Hematopoietic multipotent progenitor cell treated with erythropoietin and hydrocortisone succinate and interleukin-3 and kit ligand, for 17 days (in vitro differentiated cells): ENCODE measurements around the gene BRPF3.

Experiments
- DNase-seq: peaks from one replicate; pipeline ENCODE4 v3.0.0-alpha.2; 2015; ENCODE audit warnings: low spot score

The BRPF3 gene

DNA sequence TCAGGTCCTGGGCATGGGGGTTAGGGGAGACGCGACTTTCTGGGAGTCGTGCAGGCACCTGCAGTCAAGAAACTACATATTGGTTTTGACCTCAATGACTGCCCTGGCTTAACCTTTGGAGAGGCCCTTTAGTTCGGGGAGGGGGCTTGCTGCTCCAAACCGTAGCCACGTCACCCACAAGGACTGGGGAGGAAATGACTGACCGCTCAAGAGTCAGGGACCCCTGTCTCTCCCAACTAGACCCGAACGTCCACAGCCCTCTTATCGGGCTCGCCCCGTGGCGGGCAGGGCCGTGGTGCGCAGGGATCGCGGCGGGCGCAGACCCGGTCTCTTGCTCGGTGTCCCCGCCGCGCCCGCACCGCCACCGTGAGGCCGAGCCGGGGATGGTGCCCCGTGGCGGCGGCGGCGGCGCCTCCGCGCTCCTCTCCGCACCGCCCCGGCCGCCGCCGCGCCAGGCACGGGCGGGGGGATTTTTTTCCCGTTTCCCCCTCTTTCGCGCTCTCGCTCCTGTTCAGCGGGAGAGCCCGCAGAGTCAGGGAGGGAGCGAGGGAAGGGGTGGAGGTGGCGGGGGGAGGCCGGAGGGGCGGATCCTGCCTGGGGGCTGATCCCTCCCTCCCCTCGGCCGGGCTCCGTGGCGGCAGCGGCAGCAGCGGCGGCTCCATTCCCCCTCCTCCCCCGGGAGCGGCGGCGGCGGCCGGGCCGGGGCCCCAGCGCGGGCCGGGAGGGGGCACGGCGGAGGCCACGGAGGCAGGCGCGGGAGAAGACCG lies at the start of gene BRPF3:
BRPF3 (plus strand) TSS at position 632 of the 767 bp plus-strand sequence. CDS start 3,579 bp downstream, outside the sequence.
- DNase-seq = peak; percentile 79

GRCh38 chr6:36147294-36147693 lies 49.2 kb upstream of the BRPF3 start:
- DNase-seq = no peak

- no peak for DNase-seq
Observed at GRCh38 chr6:36149476-36149875, 47.1 kb upstream of the BRPF3 start.

DNA sequence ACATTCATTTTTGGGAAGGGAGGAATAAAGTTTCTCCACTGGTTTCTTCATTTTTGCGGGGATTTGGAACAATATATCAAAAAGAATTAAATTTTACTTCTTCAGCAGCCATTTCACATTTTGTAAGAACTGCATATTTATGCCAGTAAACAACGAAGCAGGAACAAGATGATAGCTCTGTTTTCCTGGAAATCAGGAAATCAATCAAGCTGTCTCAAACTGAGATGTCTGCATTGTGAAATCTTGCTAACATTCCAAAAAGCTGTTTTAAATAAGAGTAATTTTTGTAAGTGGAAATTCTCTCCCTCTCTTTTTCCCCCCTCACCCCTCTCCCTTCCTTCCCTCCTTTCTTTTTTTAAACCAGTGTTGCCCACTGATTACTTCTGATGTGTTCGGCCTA lies 46.3 kb upstream of the BRPF3 start:
- no peak for DNase-seq

GRCh38 chr6:36154286-36154685 lies 42.3 kb upstream of the BRPF3 start:
- no peak for DNase-seq

- DNase-seq = no peak
Observed at GRCh38 chr6:36155662-36156061, 40.9 kb upstream of the BRPF3 start.

- DNase-seq = no peak
Observed at GRCh38 chr6:36160147-36160760, 36.3 kb upstream of the BRPF3 start.

DNA sequence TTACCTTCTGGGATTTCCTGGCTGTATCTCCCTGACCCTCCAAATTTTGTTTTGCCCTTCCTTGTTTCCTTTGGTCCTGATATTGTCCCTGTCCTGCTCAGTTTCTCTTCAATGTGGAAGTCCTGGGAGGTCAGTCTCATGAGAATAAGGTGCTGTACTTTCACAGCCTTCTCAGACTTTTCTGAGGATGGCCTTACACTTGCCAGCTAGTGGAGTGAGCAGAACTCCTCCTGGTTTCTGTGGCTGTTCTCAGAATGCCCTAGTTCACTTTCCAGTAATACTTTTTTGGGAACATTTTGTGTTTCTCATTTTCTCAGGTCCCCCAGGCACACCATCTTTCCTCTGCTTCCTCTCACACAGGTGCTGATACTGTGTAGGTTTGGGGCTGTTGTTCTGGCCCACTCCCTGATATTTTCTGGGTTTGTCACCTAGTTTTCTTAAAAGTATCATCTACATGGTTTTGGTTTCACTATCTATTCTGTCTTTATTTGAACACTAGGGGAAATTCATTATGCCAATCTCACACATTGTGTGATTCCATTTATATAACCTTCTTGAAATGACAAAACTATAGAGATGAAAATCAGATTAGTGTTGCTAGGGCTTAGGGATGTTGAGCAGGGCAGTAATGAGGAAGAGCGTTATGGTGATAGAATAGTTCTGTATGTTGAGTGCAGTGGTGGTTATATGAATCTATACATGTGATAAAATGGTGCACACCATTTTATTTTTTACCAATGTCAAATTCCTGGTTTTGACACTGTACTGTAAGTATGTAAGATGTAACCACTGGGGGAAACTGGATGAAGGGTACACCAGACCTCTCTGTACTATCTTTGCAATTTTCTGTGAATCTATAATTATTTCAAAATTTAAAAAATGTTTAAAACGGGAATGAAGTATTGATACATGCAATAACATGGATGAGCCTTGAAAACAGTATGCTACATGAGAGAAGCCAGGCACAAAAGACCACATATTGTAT lies 27.2 kb upstream of the BRPF3 start:
- DNase-seq = no peak

- DNase-seq = no peak
Observed at GRCh38 chr6:36170704-36171103, 25.8 kb upstream of the BRPF3 start.

DNA sequence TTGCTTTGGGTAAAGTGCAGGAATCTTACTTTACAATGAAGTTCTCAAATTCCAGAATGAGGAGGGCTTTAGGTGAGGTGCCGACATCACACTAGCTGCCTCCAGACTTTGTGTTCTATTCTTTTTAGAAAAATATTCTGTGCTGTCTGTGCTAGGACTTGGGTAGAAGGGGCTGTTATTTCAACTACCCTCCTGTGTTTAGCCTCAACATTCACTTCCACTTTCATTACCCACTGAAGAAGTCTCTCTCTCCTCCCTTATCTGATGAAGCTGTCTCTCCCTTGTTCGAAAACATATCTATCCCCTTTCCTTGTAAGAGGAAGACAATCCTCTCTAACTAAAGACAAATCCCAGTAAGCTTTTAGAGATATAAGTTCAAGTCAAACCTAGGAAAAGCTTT lies 25.0 kb upstream of the BRPF3 start:
- DNase-seq = no peak

DNA sequence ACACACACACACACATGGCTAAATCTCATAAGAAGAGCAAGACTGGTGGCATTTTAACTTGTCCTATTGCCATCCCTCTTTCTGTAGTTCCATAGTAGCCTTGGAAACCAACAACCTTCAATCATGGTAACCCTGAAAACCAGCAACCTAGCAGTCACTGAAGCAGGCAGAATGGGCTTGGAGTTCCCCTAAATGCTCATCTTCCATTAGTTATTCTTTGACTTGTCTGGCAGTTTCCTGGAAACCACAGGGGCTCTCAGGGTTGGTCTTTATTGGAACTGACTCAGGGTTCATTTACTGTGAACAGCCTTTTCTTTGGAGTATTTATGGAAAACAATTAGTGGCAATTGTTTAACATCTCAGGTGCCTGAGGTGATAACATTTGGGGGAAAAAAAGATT lies 19.4 kb upstream of the BRPF3 start:
- DNase-seq = no peak

DNA sequence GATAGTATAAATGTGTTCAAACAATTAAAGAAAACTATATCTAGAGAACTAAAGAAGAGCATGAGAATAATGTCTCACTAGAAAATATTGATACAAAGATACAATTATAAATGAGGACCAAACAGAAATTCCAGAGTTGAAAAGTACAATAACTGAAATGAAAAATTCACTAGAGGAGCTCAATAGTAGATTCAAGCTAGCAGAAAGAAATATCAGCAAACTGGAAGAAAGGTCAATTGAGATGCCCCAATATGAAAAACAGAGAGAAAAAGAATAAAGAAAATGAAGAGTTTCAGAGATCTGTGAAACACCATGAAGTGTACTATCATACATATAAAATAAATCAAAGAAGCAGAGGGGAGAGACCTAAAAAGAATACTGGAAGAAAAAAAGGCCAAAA lies 18.0 kb upstream of the BRPF3 start:
- no peak for DNase-seq

DNA sequence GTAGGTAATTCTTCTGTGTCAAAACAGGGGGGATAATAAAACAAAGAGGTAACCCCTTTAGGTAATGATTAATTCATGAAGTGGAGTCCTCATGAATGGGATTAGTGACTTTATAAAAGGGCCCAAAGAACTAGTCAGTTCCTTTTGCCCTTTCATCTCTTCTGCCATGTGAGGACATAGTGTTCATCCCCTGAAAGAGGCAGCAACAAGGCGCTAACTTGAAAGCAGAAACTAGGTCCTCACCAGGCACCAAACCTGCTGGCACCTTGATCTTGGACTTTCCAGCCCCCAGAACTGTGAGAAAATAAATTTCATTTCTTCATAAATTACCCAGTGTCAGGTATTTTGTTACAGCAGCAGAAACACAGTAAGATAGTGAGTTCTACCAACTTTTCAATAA lies 16.4 kb upstream of the BRPF3 start:
- DNase-seq = no peak

DNA sequence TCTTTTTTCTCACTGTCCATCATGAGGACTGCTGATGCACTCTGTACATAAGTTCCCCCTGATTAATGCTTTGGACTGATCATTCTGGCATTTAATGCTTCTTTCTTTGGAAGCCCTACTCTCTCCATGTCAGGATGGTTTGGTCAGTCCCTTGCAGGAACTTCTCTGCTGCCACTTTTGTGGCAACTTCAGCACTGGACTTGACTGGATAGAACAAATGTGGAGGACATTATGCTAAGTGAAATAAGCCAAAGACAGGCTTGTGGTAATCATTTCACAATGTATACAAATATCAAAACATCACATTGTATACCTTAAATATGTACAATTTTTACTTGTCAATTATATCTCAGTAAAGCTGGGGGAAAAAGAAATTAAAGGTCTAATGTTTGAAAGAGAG lies 12.2 kb upstream of the BRPF3 start:
- DNase-seq = no peak

DNA sequence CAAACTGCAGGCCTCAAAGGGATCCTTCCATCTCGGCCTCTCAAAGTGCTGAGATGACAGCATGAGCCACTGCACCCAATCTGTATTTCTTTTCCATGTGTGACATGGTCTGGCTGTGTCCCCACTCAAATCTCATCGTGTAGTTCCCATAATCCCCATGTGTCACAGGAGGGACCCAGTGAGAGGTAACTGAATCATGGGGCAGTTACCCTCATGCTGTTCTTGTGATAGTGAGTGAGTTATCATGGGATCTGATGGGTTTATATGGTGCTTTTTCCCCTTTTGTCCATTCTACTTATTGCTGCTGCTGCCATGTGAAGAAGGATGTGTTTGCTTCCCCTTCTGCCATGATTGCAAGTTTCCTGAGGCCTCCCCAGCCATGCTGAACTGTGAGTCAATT lies 10.3 kb upstream of the BRPF3 start:
- no peak for DNase-seq

- no peak for DNase-seq
Observed at GRCh38 chr6:36187446-36187845, 9.1 kb upstream of the BRPF3 start.

DNA sequence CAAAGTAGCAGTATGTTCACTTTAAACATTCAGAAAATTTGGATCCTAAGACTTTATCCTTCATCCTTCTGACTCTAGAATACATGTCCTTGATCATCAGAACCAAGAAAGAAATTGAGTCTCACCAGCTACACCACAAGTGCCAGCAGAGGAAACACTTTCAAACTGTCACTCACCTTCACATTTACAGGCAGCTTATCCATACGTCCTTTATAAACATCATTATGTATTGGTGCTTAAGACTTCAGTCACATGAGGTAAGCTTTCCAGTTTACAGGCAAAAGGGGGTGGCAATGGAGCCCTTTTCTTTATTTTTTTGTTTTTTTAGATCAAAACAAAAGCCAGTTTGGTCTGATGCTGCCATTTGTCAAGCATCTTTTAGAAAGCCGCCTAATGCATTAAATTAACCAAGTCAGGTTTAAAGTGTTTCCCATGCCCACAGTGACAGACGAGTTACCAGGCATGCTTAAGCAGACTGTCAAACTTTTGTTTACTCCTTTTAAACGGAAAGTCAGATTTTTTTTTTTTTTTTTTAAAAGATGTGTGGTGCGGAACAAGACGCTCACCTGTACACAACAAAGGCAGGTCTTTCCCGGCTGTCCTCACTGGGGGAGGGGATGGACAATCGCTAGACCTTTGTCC lies 952 bp upstream of the BRPF3 start:
- DNase-seq = peak; percentile 26

GRCh38 chr6:36196880-36197548 lies 470 bp downstream of the BRPF3 start:
- peak; percentile 97 for DNase-seq

DNA sequence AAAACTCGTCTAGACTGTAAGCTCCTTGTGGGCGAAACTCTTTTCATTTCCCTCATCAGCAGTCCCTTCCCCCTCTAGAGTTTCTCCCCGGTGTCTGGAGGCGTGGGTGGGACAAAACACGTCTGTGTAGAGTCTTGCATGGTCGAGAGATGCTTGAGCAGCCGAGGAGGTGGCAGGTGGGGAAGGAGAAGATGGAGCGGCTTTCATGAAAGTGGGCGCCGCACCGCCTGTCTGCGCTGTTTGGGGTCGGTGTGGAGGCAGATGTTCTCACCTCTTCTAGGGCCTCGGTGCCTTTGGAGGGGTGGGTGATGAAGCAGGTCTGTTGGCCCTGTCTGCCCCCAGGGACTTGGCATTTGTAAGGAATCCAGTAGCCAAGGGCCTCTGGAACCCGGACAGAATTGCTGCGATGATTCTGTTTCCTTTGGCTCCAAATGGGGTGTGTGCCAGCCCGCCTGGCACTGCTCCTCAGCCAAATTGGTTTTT lies 1.2 kb downstream of the BRPF3 start:
- peak; percentile 15 for DNase-seq

- DNase-seq = no peak
Observed at GRCh38 chr6:36198986-36199385, 2.4 kb downstream of the BRPF3 start.

DNA sequence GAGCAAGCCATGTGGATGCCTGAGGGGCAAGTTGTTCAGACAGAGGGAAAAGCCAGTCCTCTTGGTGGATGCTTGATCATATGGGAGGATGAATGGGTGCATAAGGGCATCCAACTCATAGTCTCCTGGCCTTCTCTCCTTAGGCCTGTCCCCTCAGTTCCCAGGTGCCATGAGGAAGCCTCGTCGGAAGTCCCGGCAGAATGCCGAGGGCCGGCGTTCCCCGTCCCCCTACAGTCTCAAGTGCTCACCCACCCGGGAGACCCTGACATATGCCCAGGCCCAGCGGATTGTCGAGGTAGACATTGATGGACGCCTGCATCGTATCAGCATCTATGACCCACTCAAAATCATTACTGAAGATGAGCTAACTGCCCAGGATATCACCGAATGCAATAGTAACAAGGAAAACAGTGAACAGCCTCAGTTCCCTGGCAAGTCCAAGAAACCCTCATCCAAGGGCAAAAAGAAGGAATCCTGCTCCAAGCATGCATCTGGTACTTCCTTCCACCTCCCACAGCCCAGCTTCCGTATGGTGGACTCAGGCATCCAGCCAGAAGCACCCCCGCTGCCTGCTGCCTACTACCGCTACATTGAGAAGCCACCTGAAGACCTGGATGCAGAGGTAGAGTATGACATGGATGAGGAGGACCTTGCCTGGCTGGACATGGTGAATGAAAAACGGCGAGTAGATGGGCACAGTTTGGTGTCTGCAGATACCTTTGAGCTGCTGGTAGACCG lies 3.8 kb downstream of the BRPF3 start:
- DNase-seq = no peak
